ENCODE measurements around the gene SH3BP4. TPM values are rescaled to one million over a fixed set of nuclear protein-coding genes. Genes with fewer than 3 reads are reported as not detected.

Gene SH3BP4
- total and polyA plus RNA-seq, 4 donors = 4.5 to 32.2 (median 16.3) TPM

DNA sequence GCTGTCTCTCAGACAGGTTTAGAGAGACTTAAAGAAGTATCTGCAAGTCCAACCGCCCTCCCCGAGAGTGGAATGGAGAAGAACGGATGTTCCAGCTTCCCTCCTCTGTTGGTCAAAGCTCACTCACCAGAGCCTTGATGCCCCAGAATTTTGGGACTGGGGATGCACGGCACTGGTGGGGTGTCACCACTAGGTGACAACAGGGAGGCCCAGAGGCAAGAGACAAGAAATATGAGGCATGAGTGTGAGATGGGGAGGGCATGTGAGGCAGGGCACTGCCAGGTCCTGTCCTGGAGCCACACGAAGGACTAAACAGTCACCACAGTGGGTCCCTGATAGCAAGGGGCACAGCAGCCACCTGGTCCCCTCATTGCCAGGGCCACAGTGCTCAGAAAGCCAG lies 35.1 kb upstream of the SH3BP4 start:
- H3K36me3 ChIP-seq (ENCODE audit: control insufficient read depth in 1 of 2, insufficient read depth in 2 of 2, low read length in 1 of 2) = no peaks in the 10 kb centered on the region
- H3K27ac ChIP-seq (ENCODE audit: low read depth in 1 of 2, low read length in 2 of 2) = no peak overlapping the region
- no peak overlapping the region for H3K4me3 ChIP-seq (ENCODE audit: low read length in 2 of 2)
- WGBS, 2 donors = 92 to 96% methylated on average over 5 of the region's 5 CpGs
- H3K9me3 ChIP-seq (ENCODE audit: control insufficient read depth, low read length) = no peaks in the 10 kb centered on the region
- ATAC-seq (ENCODE audit: low FRiP score) (no peak), DNase-seq (no peak)
- no peaks in the 10 kb centered on the region for H3K27me3 ChIP-seq (ENCODE audit: control insufficient read depth in 1 of 2, insufficient read depth in 2 of 2, low read length in 1 of 2)
- intact Hi-C loops (cut with DNase I) = no loop called here
- no peaks in the 10 kb centered on the region for H3K4me1 ChIP-seq (ENCODE audit: control insufficient read depth in 1 of 2, insufficient read depth in 2 of 2, low read length in 2 of 2)

DNA sequence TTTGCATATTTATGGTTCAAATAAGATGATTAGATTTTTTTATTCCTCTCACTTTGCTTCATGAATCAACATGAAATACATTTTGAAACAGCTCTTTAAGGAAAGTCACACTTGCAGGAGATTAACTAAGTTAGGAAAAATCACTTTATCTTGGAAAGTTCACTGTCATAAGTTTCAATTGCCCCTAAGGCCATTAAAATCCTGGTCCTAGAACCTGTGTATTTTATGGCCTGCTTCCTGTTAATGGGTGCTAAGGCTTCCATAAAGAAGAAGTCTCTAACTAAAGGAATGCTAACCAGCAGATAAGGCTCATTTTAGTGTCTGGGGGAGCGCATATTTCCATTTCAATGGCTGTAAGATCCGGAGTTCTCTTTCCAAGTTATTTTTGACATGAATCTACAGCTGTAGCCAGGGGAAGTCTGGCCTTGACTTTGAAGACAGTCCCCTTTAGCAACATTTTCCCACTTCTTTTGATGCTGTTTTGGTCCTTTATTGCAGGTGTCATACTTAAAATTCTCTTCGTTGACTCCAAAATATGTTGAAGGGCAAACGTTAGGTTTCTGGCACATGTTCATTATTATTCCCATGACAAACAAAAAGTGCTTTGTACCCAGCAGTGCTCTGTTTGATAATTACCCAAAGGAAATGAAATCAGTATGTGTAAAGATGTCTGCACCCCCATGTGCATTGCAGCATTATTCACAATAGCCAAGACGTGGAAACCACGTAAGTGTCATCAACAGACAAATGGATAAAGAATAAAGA lies 34.4 kb upstream of the SH3BP4 start:
- H3K4me3 ChIP-seq (ENCODE audit: low read length in 2 of 2) = no peak overlapping the region
- ATAC-seq (ENCODE audit: low FRiP score) (no peak), DNase-seq (no peak)
- H3K4me1 ChIP-seq (ENCODE audit: control insufficient read depth in 1 of 2, insufficient read depth in 2 of 2, low read length in 2 of 2) = no peaks in the 10 kb centered on the region
- WGBS, 2 donors = 49 to 51% methylated on average over 6 of the region's 6 CpGs
- H3K9me3 ChIP-seq (ENCODE audit: control insufficient read depth, low read length) = no peaks in the 10 kb centered on the region
- H3K27ac ChIP-seq (ENCODE audit: low read depth in 1 of 2, low read length in 2 of 2) = no peak overlapping the region
- H3K27me3 ChIP-seq (ENCODE audit: control insufficient read depth in 1 of 2, insufficient read depth in 2 of 2, low read length in 1 of 2) = no peaks in the 10 kb centered on the region
- H3K36me3 ChIP-seq (ENCODE audit: control insufficient read depth in 1 of 2, insufficient read depth in 2 of 2, low read length in 1 of 2) = no peaks in the 10 kb centered on the region
- intact Hi-C loops (cut with DNase I) = no loop called here

DNA sequence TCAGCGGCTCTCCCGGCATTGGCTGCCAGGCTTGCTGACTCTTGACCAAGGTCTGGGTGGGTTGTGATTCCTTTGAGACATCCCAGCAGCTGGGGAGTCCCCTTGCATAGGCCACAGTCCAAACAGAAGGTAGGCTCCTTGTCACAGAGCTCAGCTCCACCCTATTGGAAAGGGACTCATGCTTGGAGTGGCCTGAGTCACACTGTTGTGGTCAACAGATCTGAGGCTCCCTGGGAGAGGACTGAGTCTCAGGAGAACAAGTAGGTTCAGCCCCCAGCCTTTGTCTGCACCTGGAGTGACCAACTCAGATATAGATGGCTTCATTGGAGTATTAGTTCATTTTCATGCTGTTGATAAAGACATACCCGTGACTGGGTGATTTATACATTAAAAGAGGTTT lies 32.1 kb upstream of the SH3BP4 start:
- H3K9me3 ChIP-seq (ENCODE audit: control insufficient read depth, low read length) = no peaks in the 10 kb centered on the region
- H3K27me3 ChIP-seq (ENCODE audit: control insufficient read depth in 1 of 2, insufficient read depth in 2 of 2, low read length in 1 of 2) = no peaks in the 10 kb centered on the region
- no peak overlapping the region for H3K4me3 ChIP-seq (ENCODE audit: low read length in 2 of 2)
- H3K4me1 ChIP-seq (ENCODE audit: control insufficient read depth in 1 of 2, insufficient read depth in 2 of 2, low read length in 2 of 2) = no peaks in the 10 kb centered on the region
- WGBS, 2 donors = 93 to 100% methylated on average over 3 of the region's 3 CpGs
- DNase-seq = no peak
- H3K27ac ChIP-seq (ENCODE audit: low read depth in 1 of 2, low read length in 2 of 2) = no peak overlapping the region
- ATAC-seq (ENCODE audit: low FRiP score) = no peak
- H3K36me3 ChIP-seq (ENCODE audit: control insufficient read depth in 1 of 2, insufficient read depth in 2 of 2, low read length in 1 of 2) = no peaks in the 10 kb centered on the region
- intact Hi-C loops (cut with DNase I) = no loop called here

DNA sequence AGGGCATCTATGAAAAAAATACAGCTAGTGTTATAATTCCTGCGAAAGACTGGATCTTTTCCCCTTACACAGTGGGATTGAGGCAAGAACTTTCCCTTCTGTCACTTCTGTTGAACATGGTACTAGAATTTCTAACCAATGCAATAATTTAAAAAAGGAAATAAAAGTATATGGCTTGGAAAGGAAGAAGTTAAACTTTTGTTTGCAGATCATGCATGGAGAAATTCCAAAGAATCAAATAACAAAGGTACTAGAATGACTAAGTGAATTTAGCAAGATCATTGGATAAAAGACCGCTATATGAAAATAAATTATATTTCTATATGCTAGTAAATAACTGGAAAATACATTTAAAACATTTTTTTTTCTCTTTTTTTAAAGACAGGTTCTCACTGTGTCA lies 31.0 kb upstream of the SH3BP4 start:
- ATAC-seq (ENCODE audit: low FRiP score) (no peak), DNase-seq (no peak)
- H3K9me3 ChIP-seq (ENCODE audit: control insufficient read depth, low read length) = no peaks in the 10 kb centered on the region
- no peaks in the 10 kb centered on the region for H3K4me1 ChIP-seq (ENCODE audit: control insufficient read depth in 1 of 2, insufficient read depth in 2 of 2, low read length in 2 of 2)
- no peaks in the 10 kb centered on the region for H3K36me3 ChIP-seq (ENCODE audit: control insufficient read depth in 1 of 2, insufficient read depth in 2 of 2, low read length in 1 of 2)
- 92 to 93% methylated on average over 2 of the region's 2 CpGs for WGBS, 2 donors
- no peaks in the 10 kb centered on the region for H3K27me3 ChIP-seq (ENCODE audit: control insufficient read depth in 1 of 2, insufficient read depth in 2 of 2, low read length in 1 of 2)
- intact Hi-C loops (cut with DNase I) = no loop called here
- no peak overlapping the region for H3K4me3 ChIP-seq (ENCODE audit: low read length in 2 of 2)
- H3K27ac ChIP-seq (ENCODE audit: low read depth in 1 of 2, low read length in 2 of 2) = no peak overlapping the region

DNA sequence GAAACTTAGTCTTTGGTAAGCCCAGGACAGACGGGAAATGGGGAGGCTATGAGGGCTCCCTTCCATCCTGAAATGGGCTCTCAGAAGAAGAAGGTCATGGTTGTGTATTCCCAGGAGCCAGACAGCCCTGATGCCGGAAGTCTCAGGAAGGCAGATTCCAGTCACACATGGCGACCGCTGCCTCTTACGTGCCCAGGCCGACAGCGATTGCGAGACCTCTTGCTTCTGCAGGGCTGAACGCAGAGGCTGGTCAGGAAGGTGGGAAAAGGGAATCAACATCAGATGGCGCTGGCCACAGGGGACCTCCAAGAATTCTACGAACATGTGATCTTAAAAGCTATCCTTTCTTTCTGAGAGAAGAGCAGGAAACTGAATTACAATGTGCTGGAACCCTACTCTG lies 22.8 kb upstream of the SH3BP4 start:
- intact Hi-C loops (cut with DNase I) = no loop called here
- DNase-seq = no peak
- ATAC-seq (ENCODE audit: low FRiP score) = no peak
- 91 to 92% methylated on average over 11 of the region's 11 CpGs for WGBS, 2 donors
- H3K4me1 ChIP-seq (ENCODE audit: control insufficient read depth in 1 of 2, insufficient read depth in 2 of 2, low read length in 2 of 2) = no peaks in the 10 kb centered on the region
- no peak overlapping the region for H3K4me3 ChIP-seq (ENCODE audit: low read length in 2 of 2)
- no peaks in the 10 kb centered on the region for H3K36me3 ChIP-seq (ENCODE audit: control insufficient read depth in 1 of 2, insufficient read depth in 2 of 2, low read length in 1 of 2)
- no peak overlapping the region for H3K27ac ChIP-seq (ENCODE audit: low read depth in 1 of 2, low read length in 2 of 2)
- H3K27me3 ChIP-seq (ENCODE audit: control insufficient read depth in 1 of 2, insufficient read depth in 2 of 2, low read length in 1 of 2) = no peaks in the 10 kb centered on the region
- H3K9me3 ChIP-seq (ENCODE audit: control insufficient read depth, low read length) = peaks cover 1% of the 10 kb centered on the region

DNA sequence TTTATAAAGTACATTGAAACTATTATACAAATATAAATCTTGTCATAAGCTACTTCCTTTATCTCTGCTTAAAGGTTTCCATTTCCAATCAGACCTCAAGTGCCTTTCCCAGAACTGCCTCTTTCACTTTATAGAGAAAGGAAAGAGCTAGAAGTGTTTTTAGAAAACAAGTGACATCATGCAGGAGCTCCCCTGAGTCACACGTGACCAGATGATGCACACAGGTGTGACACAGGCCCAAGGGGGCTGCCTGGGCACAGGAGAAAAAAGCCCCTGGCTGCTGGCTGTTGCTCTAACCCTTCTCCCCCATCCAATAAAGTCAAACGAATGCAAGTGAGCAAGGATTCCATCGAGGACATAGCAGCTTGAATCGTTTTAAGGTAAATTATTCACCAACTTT lies 21.4 kb upstream of the SH3BP4 start:
- Histone ChIP-seq H3K27ac (ENCODE audit: low read depth in 1 of 2, low read length in 2 of 2) (no peak overlapping the region), H3K27me3 (ENCODE audit: control insufficient read depth in 1 of 2, insufficient read depth in 2 of 2, low read length in 1 of 2) (no peaks in the 10 kb centered on the region), H3K4me3 (ENCODE audit: low read length in 2 of 2) (no peak overlapping the region), H3K9me3 (ENCODE audit: control insufficient read depth, low read length) (peaks cover 1% of the 10 kb centered on the region), H3K36me3 (ENCODE audit: control insufficient read depth in 1 of 2, insufficient read depth in 2 of 2, low read length in 1 of 2) (no peaks in the 10 kb centered on the region), H3K4me1 (ENCODE audit: control insufficient read depth in 1 of 2, insufficient read depth in 2 of 2, low read length in 2 of 2) (no peaks in the 10 kb centered on the region)
- intact Hi-C loops (cut with DNase I) = no loop called here
- ATAC-seq (ENCODE audit: low FRiP score) (no peak), DNase-seq (no peak)
- WGBS, 2 donors = 84 to 87% methylated on average over 4 of the region's 4 CpGs

DNA sequence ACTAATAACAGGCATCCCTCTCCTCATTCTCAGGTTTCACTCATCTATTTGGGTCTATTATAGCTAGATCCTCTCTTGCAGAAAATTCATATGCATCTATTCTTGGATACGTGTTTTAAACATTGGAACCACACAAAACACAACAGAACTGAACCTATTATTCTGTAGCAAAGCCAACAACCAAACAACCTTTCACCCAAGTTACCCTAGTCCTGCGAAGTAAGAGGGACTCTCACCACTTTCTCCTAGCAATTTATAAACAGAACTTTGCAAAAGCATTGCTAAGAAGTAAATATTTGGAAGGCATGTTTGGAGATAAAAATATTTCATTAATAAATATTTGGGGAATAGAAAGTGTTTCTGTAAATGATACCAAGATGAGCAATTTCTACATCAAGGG lies 20.4 kb upstream of the SH3BP4 start:
- no peaks in the 10 kb centered on the region for H3K4me1 ChIP-seq (ENCODE audit: control insufficient read depth in 1 of 2, insufficient read depth in 2 of 2, low read length in 2 of 2)
- 70 to 77% methylated on average over 2 of the region's 2 CpGs for WGBS, 2 donors
- no peak overlapping the region for H3K27ac ChIP-seq (ENCODE audit: low read depth in 1 of 2, low read length in 2 of 2)
- intact Hi-C loops (cut with DNase I) = no loop called here
- no peak for DNase-seq
- no peak for ATAC-seq (ENCODE audit: low FRiP score)
- H3K27me3 ChIP-seq (ENCODE audit: control insufficient read depth in 1 of 2, insufficient read depth in 2 of 2, low read length in 1 of 2) = no peaks in the 10 kb centered on the region
- H3K4me3 ChIP-seq (ENCODE audit: low read length in 2 of 2) = no peak overlapping the region
- peaks cover 1% of the 10 kb centered on the region for H3K9me3 ChIP-seq (ENCODE audit: control insufficient read depth, low read length)
- H3K36me3 ChIP-seq (ENCODE audit: control insufficient read depth in 1 of 2, insufficient read depth in 2 of 2, low read length in 1 of 2) = no peaks in the 10 kb centered on the region

DNA sequence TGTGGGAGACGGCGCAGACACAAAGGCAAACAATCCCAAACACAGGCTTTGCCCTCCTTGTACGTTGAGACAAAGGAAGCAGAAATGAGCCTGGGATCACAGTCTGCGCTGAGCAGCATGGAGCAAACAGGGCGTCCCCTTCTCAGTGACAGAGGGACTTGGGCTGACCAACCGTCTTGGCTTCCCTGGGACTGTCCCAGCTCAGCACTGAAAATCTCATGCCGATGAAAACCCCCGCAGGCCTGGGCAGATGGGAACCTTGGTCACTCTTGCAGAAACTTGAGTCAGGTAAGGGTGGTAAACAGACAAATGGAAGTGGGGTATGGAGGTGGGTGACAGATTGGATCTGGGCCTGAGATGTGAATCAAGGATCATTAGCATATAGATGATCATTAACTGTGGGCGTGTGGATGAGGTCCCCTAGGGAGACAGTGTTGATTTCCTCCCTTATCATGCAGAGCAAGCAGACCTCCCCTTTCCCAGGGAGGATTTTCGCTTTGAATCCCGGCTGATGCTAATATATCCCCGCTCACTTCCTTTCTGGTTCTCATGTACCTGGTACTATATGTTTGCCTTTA lies 19.1 kb upstream of the SH3BP4 start:
- DNase-seq (no peak), ATAC-seq (ENCODE audit: low FRiP score) (no peak)
- H3K9me3 ChIP-seq (ENCODE audit: control insufficient read depth, low read length) = no peaks in the 10 kb centered on the region
- H3K4me1 ChIP-seq (ENCODE audit: control insufficient read depth in 1 of 2, insufficient read depth in 2 of 2, low read length in 2 of 2) = no peaks in the 10 kb centered on the region
- WGBS, 2 donors = 70 to 78% methylated on average over 12 of the region's 12 CpGs
- no peak overlapping the region for H3K4me3 ChIP-seq (ENCODE audit: low read length in 2 of 2)
- H3K27me3 ChIP-seq (ENCODE audit: control insufficient read depth in 1 of 2, insufficient read depth in 2 of 2, low read length in 1 of 2) = no peaks in the 10 kb centered on the region
- no peaks in the 10 kb centered on the region for H3K36me3 ChIP-seq (ENCODE audit: control insufficient read depth in 1 of 2, insufficient read depth in 2 of 2, low read length in 1 of 2)
- no peak overlapping the region for H3K27ac ChIP-seq (ENCODE audit: low read depth in 1 of 2, low read length in 2 of 2)
- intact Hi-C loops (cut with DNase I) = no loop called here

DNA sequence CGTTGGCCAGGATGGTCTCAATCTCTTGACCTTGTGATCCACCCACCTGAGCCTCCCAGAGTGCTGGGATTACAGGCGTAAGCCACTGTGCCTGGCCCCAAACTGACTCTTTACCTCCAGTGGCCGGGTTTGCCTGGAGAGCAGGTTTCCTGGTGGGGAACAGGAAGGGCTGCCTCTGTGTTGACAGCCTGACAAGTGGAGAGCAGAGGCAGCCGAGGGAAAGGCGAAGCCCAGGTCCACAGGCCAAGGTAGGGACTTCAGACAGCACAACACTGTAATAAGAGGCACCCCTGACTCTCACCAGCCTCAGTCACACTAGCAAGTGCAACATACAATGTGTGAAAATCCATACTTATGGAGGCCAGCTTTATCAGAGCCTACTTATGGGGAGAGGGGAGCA lies 16.5 kb upstream of the SH3BP4 start:
- 80 to 88% methylated on average over 5 of the region's 5 CpGs for WGBS, 2 donors
- ATAC-seq (ENCODE audit: low FRiP score) = no peak
- Histone ChIP-seq H3K4me1 (ENCODE audit: control insufficient read depth in 1 of 2, insufficient read depth in 2 of 2, low read length in 2 of 2) (no peaks in the 10 kb centered on the region), H3K9me3 (ENCODE audit: control insufficient read depth, low read length) (no peaks in the 10 kb centered on the region), H3K4me3 (ENCODE audit: low read length in 2 of 2) (no peak overlapping the region), H3K36me3 (ENCODE audit: control insufficient read depth in 1 of 2, insufficient read depth in 2 of 2, low read length in 1 of 2) (no peaks in the 10 kb centered on the region), H3K27me3 (ENCODE audit: control insufficient read depth in 1 of 2, insufficient read depth in 2 of 2, low read length in 1 of 2) (no peaks in the 10 kb centered on the region), H3K27ac (ENCODE audit: low read depth in 1 of 2, low read length in 2 of 2) (no peak overlapping the region)
- intact Hi-C loops (cut with DNase I) = no loop called here
- no peak for DNase-seq

Data from aorta (tissue), 5 donors.